CD4-positive, alpha-beta T cell treated with Interleukin-17A for 1 hour (primary cell): ENCODE data around the gene ESYT2.

Source experiments
- DNase-seq: peaks from one replicate; pipeline ENCODE4 v3.0.0-alpha.2; 2020

ESYT2 gene

DNA sequence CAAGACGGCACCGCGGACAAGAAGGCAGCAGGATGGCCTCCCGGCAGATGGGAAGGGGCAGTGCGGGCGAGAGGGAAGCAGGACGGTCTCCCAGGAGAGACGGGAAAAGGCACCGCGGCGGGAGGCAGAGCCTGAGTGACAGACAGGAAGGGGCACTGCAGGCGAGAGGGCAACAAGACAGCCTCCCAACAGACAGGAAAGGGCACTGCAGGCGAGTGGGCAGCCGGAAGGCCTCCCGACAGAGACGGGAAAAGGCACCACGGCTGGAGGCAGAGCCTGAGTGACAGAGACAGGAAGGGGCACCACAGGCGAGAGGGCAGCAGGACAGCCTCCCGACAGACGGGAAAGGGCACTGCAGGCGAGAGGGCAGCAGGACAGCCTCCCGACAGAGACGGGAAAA, 32.6 kb downstream of the ESYT2 start:
- DNase-seq: no peak

GRCh38 chr7:158795272-158795671, 34.0 kb downstream of the ESYT2 start:
- no peak for DNase-seq

DNA sequence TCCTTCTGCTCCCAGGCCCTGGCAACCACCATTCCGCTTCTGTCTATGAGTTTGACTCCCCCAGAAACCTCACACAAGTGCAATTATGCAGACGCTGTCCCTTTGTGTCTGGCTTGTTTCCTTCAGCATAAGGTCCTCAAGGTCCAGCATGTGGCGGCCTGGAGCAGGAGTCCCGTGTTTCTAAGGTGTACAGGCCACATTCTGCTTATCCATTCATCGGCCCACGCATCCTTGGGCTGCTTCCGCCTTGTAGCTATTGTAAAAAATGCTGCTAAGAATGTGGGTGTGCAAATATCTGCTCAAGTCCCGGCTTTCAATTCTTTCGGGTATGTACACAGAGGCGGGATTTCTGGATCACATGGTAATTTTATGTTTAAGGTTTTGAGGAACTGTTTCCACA, 38.2 kb downstream of the ESYT2 start:
- no peak for DNase-seq

- DNase-seq: no peak
Measured at GRCh38 chr7:158789842-158790241, 39.5 kb downstream of the ESYT2 start.

GRCh38 chr7:158786898-158787297, 42.4 kb downstream of the ESYT2 start:
- DNase-seq: no peak

DNA sequence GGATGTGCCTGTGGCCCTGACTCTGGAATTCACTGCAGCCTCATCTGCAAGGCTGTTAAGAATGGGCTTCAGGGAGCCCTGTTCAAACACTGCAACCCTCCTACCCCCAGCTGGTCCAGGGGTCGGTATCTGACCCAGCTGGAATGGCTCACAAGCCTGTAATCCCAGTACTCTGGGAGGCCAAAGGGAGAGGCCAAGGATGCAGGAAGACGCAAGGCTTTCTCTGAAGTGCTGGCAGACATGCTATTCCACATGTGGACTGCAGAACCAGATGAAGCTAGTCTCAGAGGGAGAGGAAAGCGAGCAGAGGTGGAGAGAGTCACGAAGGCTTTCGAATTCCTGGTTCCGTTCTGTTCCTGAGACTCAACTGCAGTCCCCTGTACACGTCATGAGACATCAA, 45.0 kb downstream of the ESYT2 start:
- DNase-seq: no peak

- no peak for DNase-seq
Measured at GRCh38 chr7:158783595-158783994, 45.7 kb downstream of the ESYT2 start.

DNA sequence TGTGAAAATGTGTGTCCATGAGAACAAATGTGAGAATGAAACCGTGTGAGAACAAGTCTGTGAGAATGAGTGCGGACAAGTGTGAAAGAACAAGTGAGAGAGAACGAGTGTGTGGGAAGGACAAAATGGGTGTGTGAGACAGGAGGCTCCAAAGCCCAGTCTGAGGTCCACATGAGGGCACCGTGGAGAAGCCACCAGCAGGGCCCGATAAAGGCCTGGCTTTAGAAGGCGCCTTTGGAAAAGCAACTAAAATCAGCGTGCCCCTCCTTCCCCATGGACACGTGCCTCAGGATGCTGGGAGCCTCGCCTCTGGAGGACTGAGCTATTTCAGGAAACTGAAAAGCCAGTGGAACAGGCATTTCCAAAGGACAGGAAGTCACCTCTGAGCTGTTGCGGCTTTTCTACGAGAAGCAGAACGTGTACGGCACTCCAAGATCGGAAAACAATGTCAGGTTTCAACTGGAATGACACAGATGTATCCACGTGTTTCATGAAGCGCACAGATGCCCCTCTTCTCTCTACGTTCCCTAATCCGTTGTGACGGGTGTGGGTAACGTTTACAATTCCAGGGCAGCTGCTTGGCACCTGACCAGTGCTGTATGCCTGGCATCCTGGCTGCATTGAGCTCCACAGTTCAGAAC, 46.4 kb downstream of the ESYT2 start:
- DNase-seq: no peak

DNA sequence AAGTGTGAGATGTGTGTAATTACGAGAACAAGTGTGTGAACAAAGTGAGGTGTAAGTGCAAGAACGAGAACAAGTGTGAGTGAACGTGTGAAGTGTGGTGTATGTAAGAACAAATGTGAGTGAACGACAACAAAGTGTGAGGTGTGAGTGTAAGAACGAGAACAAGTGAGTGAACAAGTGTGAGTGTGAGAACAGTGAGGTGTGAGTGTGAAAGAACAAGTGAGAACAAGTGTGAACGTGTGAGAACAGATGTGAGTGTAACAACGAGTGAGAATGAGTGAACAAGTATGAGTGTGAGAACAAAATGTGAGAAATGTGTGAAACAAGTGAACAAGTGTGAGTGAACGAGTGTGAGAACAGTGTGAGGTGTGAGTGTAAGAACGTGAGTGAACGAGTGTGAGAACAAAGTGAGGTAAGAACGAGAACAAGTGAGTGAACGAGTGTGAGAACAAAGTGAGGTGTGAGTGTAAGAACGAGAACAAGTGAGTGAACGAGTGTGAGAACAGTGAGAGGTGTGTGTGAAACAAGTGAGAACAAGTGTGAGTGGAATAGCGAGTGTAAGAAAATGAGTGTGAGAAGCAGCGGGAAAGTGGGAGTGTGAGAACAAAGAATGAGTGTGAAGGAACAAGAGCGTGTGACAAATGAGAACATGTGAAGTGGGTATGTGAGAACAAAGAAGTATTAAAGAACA, 47.2 kb downstream of the ESYT2 start:
- no peak for DNase-seq

- DNase-seq: no peak
Measured at GRCh38 chr7:158781217-158781973, 47.9 kb downstream of the ESYT2 start.

DNA sequence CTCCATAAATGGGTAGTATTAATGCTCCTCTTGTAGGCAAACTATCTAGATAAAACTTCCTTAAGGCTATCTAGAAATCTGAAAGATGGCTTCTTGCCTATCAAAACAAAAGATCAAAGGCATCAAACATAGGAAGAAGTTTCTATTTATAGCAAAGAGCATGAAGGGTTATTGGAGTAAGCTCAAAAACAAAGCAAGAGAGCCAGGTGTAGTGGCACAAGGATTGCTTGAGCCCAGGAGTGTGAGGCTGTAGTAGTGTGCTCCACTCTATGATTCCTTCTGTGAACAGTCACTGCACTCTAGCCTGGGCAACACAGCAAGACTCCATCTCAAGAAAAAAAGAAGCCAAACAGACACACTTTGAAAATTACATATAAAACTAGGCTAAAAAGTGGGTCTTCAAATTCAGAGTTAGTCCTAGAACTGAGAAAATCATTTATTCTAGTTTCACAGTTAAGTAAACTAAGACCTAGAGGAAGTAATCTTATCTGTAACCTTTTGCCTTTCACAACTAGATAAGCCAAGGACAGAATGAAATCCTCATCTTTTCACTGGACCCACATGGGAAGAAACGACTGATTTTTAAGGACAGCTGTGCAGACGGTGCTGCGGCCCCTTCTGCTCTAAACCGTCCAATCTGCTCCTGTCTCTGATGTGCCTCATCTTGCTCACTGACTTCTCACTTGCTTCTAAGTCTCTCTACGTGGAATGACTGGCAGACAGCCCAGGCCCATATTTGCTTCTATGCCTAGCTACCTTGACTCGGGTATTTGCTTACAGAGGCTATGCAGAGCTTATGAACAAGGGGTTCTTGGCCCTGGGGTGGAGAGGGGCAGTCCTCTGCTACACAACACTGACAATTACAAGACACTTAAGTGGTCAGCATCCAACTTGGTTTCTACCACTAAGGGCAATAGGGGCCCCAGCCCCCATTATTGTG, 50.0 kb downstream of the ESYT2 start:
- no peak for DNase-seq

GRCh38 chr7:158778471-158778870, 50.8 kb downstream of the ESYT2 start:
- DNase-seq: no peak

DNA sequence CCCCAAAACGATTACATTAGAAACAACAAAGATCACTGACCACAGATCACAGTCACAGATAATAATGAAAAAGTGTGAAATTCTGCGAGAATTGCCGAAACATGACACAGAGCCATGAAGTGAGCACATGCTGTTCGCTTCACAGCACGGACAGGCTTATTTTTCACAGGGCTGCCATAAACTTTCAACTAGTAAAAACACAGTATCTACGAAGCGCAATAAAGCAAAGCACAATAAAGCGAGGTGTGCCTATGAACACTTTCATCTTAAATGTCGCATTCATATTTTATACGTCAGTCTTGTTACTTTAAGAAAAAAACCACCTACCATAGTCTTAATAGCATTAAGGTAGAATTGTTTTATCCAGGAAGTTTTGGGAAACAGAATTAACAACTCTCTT, 51.5 kb downstream of the ESYT2 start:
- DNase-seq: no peak

DNA sequence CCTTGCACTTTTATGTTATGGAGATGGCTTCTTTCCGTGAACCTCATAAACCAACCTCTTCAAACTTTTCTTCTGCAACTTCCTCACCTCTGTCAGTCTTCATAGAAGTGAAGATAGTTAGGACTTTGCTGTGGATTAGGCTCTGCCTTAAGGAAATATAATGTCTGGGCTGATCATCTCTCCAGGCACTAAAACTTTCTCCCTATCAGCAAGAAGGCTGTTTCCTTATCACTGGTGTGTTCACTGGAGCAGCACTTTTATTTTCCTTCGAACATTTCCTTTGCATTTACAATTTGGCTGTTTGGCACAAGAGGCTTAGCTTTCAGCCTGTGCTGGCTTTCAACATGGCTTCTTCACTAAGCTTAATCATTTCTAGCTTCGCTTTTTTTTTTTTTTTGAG, 52.8 kb downstream of the ESYT2 start:
- no peak for DNase-seq

DNA sequence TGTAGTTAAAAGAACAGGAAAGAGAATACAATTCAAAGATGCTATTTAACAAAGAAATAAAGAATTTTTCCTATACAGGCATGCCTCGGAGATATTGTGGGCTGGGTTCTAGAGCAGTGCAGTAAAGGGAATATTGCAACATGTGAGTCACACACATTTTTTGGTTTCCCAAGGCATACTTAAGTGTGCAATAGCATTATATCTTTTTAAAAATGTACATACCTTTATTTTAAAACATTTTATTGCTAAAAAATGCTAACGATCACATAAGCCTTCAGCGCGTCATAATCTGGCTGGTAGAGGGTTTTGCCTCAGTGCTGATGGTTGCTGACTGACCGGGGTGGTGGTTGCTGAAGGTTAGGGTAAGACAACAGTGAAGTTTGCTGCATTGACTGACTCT, 54.4 kb downstream of the ESYT2 start:
- no peak for DNase-seq

DNA sequence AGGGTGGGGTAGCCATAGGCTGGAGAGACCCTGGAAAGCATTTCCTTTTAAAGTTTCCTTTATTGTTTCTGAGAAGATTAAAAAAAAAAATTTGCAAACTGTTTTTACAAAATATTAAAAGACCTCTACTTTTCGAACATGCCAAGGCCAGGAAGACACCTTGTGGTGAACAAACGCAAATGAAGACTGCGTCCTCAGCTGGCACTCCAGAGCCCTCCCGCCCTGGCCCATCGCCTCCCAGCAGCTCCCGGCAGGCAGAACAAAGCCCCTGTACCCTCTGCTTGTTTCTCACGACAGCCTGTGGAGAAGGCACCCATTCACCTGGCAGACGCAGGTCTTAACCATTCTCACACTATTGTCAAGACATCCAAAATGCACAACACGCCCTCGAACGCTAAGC, 56.4 kb downstream of the ESYT2 start:
- DNase-seq: no peak

DNA sequence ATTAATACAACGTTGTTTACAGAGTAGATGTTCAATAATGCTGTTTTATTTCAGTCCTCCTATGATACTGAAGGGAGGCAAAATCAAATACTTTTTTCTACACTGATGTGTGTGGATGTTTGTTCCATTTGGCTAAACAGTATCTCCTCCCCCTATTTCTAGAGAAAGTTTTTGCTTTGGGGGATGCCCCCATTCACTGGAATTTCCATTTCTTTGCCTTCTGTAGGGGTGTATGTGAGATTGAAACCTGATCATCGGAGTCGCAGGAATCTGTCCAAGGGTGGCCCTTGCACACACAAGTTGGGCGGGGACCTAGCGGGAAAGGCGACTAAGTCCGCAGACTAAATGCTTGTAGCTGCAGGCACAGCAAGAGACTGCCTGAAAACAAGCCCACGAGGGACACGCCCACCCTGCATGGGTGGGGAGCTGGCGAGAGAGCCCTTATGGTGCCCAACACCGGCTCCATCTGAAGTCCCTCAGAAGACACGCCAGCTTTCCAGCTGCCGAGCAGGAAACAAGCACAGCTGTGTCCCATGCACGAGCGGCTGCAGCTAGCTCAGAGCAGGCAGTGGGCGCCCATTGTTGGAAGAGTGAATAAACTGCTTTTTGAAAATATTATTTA, 58.0 kb downstream of the ESYT2 start:
- DNase-seq: no peak

- DNase-seq: no peak
Measured at GRCh38 chr7:158767707-158768106, 61.6 kb downstream of the ESYT2 start.

DNA sequence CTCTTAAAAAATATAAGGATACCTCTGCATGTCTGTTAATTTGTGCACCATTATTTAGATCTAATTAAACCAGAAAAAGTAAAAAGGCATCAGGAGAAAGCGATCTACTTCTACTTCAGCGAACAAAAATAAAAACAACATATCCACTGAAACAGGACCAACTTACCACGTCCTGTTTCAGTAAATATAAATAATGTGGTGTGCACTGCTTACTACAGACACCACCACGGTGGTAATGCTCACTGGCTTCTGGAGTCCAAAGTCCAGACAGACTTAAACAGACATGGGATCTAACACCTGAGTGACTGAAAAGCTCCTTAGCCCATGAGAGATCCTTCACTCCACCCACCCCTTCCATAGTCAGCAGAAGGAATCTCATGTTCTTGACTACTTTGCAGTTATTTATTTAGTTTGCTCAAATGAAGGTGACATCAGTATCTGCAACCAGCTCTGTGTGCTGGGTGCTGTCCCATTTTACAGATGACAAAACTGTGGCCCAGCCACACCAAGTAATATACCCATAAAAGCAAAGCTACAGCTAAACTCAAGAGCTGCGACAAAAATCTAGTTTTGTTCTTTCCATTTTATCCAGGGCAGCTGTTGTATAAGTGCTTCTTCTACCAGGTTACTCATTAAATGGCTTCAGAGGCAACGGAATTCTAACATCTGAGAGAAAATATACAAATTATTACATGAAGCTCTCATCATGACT, 62.6 kb downstream of the ESYT2 start:
- DNase-seq: no peak

GRCh38 chr7:158765020-158765419, 64.3 kb downstream of the ESYT2 start:
- no peak for DNase-seq

- DNase-seq: no peak
Measured at GRCh38 chr7:158763454-158764033, 65.8 kb downstream of the ESYT2 start.

DNA sequence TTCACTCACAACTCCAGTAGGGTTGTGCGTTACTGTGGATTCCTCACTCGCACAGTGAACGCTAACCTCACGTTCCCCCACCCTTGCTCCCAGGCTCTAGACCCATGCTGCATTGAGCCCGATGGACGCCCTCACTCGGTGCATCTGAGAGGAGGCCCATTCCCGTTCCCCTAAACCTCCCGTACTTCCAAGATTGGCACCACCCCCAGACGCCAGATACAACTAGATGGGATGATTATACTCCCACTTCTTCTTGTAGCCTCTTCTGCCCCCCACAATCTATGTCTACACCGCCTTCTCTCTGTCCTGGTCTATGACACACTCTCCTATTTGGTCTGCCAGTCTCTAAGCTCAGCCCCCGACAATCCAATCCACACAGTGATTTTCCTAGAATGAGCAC, 67.4 kb downstream of the ESYT2 start:
- DNase-seq: no peak
